PFSK-1 (cell line): ENCODE data around the gene CD44.

ENCODE experiments used
- FOXP2 ChIP-seq: optimal IDR thresholded peaks from 2 replicates; pipeline ENCODE3; 2011; ENCODE audit warnings: borderline replicate concordance, control low read depth, inconsistent platforms; ENCODE audit not compliant: insufficient read depth; ENCODE audit errors: extremely low read length, extremely low read depth
- POLR2AphosphoS5 ChIP-seq: IDR thresholded peaks from 2 replicates; pipeline ENCODE4 v1.6.1; 2012; ENCODE audit warnings: low read depth, mild to moderate bottlenecking, control low read depth, low read length, moderate library complexity
- TAF1 ChIP-seq: IDR thresholded peaks from 2 replicates; pipeline ENCODE4 v1.6.1; 2012; ENCODE audit warnings: low read length, control low read depth, borderline replicate concordance; ENCODE audit not compliant: insufficient read depth
- TF ChIP-seq, protein P1 (sequence below), 2 experiments: IDR thresholded peaks; 2 replicates each; pipeline versions ENCODE4 v1.6.1 to v1.8.0; 2011 to 2012; ENCODE audit warnings: low read depth in 2 of 2, low read length in 2 of 2, control low read depth in 1 of 2, inconsistent platforms in 1 of 2, mild to moderate bottlenecking in 1 of 2, moderate library complexity in 1 of 2; ENCODE audit not compliant: insufficient read depth in 1 of 2

DNA sequence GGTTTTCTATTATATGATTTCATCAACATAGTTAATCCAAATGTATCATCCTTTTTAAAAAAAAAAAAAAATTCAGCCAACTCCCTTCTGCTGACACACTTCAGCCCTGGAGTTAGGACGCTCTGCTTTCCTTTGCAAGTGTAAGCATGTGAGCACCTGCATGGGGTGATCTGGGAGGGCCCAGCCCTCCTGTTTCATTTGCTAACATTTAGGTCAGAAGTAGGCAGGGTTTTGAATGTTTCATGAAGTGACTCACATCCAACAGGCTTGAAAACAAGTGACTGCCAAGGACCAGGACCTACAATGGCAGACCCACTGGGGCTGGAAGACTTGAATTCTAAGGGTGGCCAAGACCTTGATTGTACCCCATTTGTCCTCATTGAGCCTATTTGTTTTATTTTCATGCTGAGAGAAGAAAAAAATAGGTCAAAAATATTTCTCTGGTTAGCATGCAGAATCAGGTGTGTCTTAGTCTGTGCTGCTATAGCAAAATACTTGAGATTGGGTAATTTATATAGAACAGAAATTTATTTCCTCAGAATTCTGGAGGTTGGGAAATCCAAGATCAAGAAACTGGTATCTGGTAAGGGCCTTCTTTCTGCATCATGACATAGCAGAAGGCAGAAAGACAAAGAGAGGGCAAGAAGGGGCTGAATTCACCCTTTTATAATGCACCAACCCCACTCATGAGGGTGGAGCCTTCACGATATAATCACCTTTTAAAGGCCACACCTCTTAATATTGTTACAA is 137.6 kb downstream of the CD44 start:
- TF ChIP-seq, protein P1, sequence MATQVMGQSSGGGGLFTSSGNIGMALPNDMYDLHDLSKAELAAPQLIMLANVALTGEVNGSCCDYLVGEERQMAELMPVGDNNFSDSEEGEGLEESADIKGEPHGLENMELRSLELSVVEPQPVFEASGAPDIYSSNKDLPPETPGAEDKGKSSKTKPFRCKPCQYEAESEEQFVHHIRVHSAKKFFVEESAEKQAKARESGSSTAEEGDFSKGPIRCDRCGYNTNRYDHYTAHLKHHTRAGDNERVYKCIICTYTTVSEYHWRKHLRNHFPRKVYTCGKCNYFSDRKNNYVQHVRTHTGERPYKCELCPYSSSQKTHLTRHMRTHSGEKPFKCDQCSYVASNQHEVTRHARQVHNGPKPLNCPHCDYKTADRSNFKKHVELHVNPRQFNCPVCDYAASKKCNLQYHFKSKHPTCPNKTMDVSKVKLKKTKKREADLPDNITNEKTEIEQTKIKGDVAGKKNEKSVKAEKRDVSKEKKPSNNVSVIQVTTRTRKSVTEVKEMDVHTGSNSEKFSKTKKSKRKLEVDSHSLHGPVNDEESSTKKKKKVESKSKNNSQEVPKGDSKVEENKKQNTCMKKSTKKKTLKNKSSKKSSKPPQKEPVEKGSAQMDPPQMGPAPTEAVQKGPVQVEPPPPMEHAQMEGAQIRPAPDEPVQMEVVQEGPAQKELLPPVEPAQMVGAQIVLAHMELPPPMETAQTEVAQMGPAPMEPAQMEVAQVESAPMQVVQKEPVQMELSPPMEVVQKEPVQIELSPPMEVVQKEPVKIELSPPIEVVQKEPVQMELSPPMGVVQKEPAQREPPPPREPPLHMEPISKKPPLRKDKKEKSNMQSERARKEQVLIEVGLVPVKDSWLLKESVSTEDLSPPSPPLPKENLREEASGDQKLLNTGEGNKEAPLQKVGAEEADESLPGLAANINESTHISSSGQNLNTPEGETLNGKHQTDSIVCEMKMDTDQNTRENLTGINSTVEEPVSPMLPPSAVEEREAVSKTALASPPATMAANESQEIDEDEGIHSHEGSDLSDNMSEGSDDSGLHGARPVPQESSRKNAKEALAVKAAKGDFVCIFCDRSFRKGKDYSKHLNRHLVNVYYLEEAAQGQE (IDR thresholded peaks at IDR 0.05; ENCODE audit: insufficient read depth in 1 of 2, low read depth in 2 of 2, low read length in 2 of 2), result no peak
- TF ChIP-seq TAF1 (no peak), POLR2AphosphoS5 (no peak), FOXP2 (no peak)
